HepG2 (cell line): ENCODE results near the gene ATP2A3. TPM values are rescaled to one million over a fixed set of nuclear protein-coding genes. Genes with fewer than 3 reads are reported as not detected.
A peak's percentile ranks its signal among the peaks of the same experiment; 100 is the strongest.

Experiments used
- FOXA1 ChIP-seq, 2 experiments: fragments of 450-650 bp in 1 of 2; sonication (generic) in 1 of 2; formaldehyde crosslinking in 1 of 2; IDR thresholded peaks; 2 replicates each; pipeline versions ENCODE4 v1.4.0 to v1.6.1; 2016 to 2020; ENCODE audit warnings: missing genetic modification reagents in 1 of 2
- MAZ ChIP-seq, 2 experiments: sonication (generic) in 1 of 2; formaldehyde crosslinking in 1 of 2; IDR thresholded peaks; 2 replicates each; pipeline versions ENCODE4 v1.5.0 to v1.6.1; 2012 to 2020; ENCODE audit warnings: low read depth in 2 of 2, mild to moderate bottlenecking in 2 of 2, borderline replicate concordance in 1 of 2, improper control_type of control experiment in 1 of 2, low read length in 1 of 2, missing genetic modification reagents in 1 of 2, moderate library complexity in 1 of 2
- MBNL3 ChIP-seq: fragments of 250-450 bp; sonication (Bioruptor Pico); conservative IDR thresholded peaks from 2 replicates; pipeline ENCODE4 v1.8.0; 2022; ENCODE audit warnings: mild to moderate bottlenecking, inconsistent platforms
- MXD3 ChIP-seq: IDR thresholded peaks from 2 replicates; pipeline ENCODE4 v1.6.1; 2016; ENCODE audit warnings: mild to moderate bottlenecking, missing biosample characterization, missing genetic modification reagents
- PAX8 ChIP-seq: sonication (generic); formaldehyde crosslinking; IDR thresholded peaks from 2 replicates; pipeline ENCODE4 v1.8.0; 2022; ENCODE audit warnings: mild to moderate bottlenecking, missing genetic modification reagents, borderline replicate concordance
- PHF21A ChIP-seq: sonication (generic); formaldehyde crosslinking; IDR thresholded peaks from 2 replicates; pipeline ENCODE4 v1.5.0; 2020; ENCODE audit warnings: mild to moderate bottlenecking, missing genetic modification reagents
- POGZ ChIP-seq: sonication (generic); formaldehyde crosslinking; IDR thresholded peaks from 2 replicates; pipeline ENCODE4 v1.4.0; 2020; ENCODE audit warnings: mild to moderate bottlenecking, missing genetic modification reagents
- RXRB ChIP-seq: IDR thresholded peaks from 2 replicates; pipeline ENCODE4 v1.6.1; 2016; ENCODE audit warnings: borderline replicate concordance, missing genetic modification reagents, missing compliant biosample characterization
- SYNCRIP ChIP-seq: fragments of 200-400 bp; formaldehyde crosslinking; IDR thresholded peaks from 2 replicates; pipeline ENCODE4 v1.6.1; 2018; ENCODE audit warnings: mild to moderate bottlenecking, low read depth, low read length; ENCODE audit not compliant: insufficient read depth
- TERF1 ChIP-seq: sonication (generic); formaldehyde crosslinking; IDR thresholded peaks from 2 replicates; pipeline ENCODE4 v1.8.0; 2022; ENCODE audit warnings: mild to moderate bottlenecking, missing genetic modification reagents, moderate library complexity
- ZNF30 ChIP-seq: sonication (generic); formaldehyde crosslinking; IDR thresholded peaks from 2 replicates; pipeline ENCODE4 v1.5.0; 2020; ENCODE audit warnings: mild to moderate bottlenecking, missing genetic modification reagents
- polyA plus RNA-seq, 8 experiments: library from polyadenylated mRNA; depleted of rRNA in 3 of 8; stranded (reverse) in 7 of 8; unstranded in 1 of 8; fragments of >200 nt; fragmentation: Illumina TruSeq in 4 of 8; extraction: Trizol in 4 of 8; gene quantifications; 2 replicates each; pipeline versions ENCODE4 v1.2.1 to v1.2.3, GENCODE V29; 2011 to 2016; ENCODE audit warnings: low read depth in 4 of 8, missing spikeins in 1 of 8, mixed read lengths in 1 of 8; ENCODE audit not compliant: insufficient read depth in 1 of 8
- total RNA-seq, 5 experiments: library from RNA; depleted of rRNA; stranded (reverse); fragments of >200 nt; fragmentation: Illumina TruSeq; extraction: Trizol; gene quantifications; 2 replicates each; pipeline ENCODE4 v1.2.3, GENCODE V29; 2016; ENCODE audit warnings: low read depth in 1 of 5
- TF ChIP-seq, protein P1 (sequence below): sonication (generic); formaldehyde crosslinking; IDR thresholded peaks from one replicate; pipeline ENCODE4 v1.5.1; 2020; ENCODE audit warnings: mild to moderate bottlenecking, missing genetic modification reagents; ENCODE audit errors: not compliant biosample characterization
- TF ChIP-seq, protein P2 (sequence below): IDR thresholded peaks from 2 replicates; pipeline ENCODE4 v1.4.0; 2020; ENCODE audit warnings: mild to moderate bottlenecking, missing genetic modification reagents

ATP2A3 gene
- total and polyA plus RNA-seq, 2 of the 13 experiments (the other 11 are each of a cell fraction or from before 2014, with no cell fraction given), result 0.07 TPM; not detected in 1

GRCh38 chr17:3893003-3893719 lies 71.1 kb downstream of the ATP2A3 start, which contains the start of gene CAMKK1 (continued):
- TF ChIP-seq, protein P1, sequence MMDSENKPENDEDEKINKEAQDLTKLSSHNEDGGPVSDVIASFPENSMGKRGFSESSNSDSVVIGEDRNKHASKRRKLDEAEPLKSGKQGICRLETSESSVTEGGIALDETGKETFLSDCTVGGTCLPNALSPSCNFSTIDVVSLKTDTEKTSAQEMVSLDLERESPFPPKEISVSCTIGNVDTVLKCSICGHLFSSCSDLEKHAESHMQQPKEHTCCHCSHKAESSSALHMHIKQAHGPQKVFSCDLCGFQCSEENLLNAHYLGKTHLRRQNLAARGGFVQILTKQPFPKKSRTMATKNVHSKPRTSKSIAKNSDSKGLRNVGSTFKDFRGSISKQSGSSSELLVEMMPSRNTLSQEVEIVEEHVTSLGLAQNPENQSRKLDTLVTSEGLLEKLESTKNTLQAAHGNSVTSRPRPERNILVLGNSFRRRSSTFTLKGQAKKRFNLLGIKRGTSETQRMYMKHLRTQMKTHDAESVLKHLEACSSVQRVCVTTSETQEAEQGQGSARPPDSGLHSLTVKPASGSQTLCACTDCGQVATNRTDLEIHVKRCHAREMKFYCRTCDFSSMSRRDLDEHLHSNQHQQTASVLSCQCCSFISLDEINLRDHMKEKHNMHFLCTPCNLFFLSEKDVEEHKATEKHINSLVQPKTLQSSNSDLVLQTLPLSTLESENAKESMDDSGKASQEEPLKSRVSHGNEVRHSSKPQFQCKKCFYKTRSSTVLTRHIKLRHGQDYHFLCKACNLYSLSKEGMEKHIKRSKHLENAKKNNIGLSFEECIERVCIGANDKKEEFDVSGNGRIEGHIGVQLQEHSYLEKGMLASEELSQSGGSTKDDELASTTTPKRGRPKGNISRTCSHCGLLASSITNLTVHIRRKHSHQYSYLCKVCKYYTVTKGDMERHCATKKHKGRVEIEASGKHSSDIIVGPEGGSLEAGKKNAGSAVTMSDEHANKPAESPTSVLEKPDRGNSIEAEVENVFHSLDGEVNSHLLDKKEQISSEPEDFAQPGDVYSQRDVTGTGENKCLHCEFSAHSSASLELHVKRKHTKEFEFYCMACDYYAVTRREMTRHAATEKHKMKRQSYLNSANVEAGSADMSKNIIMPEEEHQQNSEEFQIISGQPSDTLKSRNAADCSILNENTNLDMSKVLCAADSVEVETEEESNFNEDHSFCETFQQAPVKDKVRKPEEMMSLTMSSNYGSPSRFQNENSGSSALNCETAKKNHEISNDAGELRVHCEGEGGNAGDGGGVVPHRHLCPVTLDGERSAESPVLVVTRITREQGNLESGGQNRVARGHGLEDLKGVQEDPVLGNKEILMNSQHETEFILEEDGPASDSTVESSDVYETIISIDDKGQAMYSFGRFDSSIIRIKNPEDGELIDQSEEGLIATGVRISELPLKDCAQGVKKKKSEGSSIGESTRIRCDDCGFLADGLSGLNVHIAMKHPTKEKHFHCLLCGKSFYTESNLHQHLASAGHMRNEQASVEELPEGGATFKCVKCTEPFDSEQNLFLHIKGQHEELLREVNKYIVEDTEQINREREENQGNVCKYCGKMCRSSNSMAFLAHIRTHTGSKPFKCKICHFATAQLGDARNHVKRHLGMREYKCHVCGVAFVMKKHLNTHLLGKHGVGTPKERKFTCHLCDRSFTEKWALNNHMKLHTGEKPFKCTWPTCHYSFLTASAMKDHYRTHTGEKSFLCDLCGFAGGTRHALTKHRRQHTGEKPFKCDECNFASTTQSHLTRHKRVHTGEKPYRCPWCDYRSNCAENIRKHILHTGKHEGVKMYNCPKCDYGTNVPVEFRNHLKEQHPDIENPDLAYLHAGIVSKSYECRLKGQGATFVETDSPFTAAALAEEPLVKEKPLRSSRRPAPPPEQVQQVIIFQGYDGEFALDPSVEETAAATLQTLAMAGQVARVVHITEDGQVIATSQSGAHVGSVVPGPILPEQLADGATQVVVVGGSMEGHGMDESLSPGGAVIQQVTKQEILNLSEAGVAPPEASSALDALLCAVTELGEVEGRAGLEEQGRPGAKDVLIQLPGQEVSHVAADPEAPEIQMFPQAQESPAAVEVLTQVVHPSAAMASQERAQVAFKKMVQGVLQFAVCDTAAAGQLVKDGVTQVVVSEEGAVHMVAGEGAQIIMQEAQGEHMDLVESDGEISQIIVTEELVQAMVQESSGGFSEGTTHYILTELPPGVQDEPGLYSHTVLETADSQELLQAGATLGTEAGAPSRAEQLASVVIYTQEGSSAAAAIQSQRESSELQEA, result no peak
- TF ChIP-seq RXRB (CRISPR knock-in tag), result peak; percentile 41; the same call in 1 of the 2 replicates
- no peak for TF ChIP-seq SYNCRIP
- TF ChIP-seq TERF1 (CRISPR knock-in tag), result 0 out of 2 replicates have a peak, but pooled peaks have one; percentile 52
- TF ChIP-seq, protein P2, sequence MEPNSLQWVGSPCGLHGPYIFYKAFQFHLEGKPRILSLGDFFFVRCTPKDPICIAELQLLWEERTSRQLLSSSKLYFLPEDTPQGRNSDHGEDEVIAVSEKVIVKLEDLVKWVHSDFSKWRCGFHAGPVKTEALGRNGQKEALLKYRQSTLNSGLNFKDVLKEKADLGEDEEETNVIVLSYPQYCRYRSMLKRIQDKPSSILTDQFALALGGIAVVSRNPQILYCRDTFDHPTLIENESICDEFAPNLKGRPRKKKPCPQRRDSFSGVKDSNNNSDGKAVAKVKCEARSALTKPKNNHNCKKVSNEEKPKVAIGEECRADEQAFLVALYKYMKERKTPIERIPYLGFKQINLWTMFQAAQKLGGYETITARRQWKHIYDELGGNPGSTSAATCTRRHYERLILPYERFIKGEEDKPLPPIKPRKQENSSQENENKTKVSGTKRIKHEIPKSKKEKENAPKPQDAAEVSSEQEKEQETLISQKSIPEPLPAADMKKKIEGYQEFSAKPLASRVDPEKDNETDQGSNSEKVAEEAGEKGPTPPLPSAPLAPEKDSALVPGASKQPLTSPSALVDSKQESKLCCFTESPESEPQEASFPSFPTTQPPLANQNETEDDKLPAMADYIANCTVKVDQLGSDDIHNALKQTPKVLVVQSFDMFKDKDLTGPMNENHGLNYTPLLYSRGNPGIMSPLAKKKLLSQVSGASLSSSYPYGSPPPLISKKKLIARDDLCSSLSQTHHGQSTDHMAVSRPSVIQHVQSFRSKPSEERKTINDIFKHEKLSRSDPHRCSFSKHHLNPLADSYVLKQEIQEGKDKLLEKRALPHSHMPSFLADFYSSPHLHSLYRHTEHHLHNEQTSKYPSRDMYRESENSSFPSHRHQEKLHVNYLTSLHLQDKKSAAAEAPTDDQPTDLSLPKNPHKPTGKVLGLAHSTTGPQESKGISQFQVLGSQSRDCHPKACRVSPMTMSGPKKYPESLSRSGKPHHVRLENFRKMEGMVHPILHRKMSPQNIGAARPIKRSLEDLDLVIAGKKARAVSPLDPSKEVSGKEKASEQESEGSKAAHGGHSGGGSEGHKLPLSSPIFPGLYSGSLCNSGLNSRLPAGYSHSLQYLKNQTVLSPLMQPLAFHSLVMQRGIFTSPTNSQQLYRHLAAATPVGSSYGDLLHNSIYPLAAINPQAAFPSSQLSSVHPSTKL, result peak; percentile 8; the same call in 1 of the 2 replicates
- peak; percentile 81 for TF ChIP-seq MXD3 (CRISPR knock-in tag)
- peak; percentile 62; the same call in 1 of the 2 replicates for TF ChIP-seq POGZ (CRISPR knock-in tag)
- no peak for TF ChIP-seq PAX8 (CRISPR knock-in tag)
- TF ChIP-seq ZNF30 (CRISPR knock-in tag), result no peak
- TF ChIP-seq MBNL3, result no peak
- TF ChIP-seq MAZ (IDR thresholded peaks at IDR 0.05; ENCODE audit: borderline replicate concordance, low read depth, low read length), result peak; percentile 67; the same call in 1 of the 2 replicates
- TF ChIP-seq MAZ (CRISPR knock-in tag; IDR thresholded peaks at IDR 0.05; ENCODE audit: low read depth), result peak; percentile 88
- TF ChIP-seq PHF21A, result peak; percentile 63
- TF ChIP-seq FOXA1 (IDR thresholded peaks at IDR 0.05), result no peak
- TF ChIP-seq FOXA1 (CRISPR knock-in tag; IDR thresholded peaks at IDR 0.05), result no peak
